Gastrocnemius medialis (tissue), 4 donors: ENCODE results near the gene PNMA8A.

Experiments used
- POLR2A ChIP-seq, 2 donors: fragments of 450-650 bp; IDR thresholded peaks; one replicate each; pipeline ENCODE4 v1.6.1; 2017; ENCODE audit warnings: antibody characterized with exemption in 2 of 2, mild to moderate bottlenecking in 2 of 2, moderate library complexity in 2 of 2
- TF ChIP-seq, protein P1 (sequence below), 5 experiments: fragments of 450-650 bp in 3 of 5; fragments of 200-600 bp in 2 of 5; sonication (generic) in 2 of 5; IDR thresholded peaks in 4 of 5; conservative IDR thresholded peaks in 1 of 5; 1 replicate in 4 of 5; 2 replicates in 1 of 5; pipeline ENCODE4 v1.5.1; 2016 to 2019; ENCODE audit warnings: antibody characterized with exemption in 5 of 5, mild to moderate bottlenecking in 3 of 5, moderate library complexity in 3 of 5

GRCh38 chr19:46492841-46493235 is 21.5 kb upstream of the PNMA8A start:
- TF ChIP-seq, protein P1, sequence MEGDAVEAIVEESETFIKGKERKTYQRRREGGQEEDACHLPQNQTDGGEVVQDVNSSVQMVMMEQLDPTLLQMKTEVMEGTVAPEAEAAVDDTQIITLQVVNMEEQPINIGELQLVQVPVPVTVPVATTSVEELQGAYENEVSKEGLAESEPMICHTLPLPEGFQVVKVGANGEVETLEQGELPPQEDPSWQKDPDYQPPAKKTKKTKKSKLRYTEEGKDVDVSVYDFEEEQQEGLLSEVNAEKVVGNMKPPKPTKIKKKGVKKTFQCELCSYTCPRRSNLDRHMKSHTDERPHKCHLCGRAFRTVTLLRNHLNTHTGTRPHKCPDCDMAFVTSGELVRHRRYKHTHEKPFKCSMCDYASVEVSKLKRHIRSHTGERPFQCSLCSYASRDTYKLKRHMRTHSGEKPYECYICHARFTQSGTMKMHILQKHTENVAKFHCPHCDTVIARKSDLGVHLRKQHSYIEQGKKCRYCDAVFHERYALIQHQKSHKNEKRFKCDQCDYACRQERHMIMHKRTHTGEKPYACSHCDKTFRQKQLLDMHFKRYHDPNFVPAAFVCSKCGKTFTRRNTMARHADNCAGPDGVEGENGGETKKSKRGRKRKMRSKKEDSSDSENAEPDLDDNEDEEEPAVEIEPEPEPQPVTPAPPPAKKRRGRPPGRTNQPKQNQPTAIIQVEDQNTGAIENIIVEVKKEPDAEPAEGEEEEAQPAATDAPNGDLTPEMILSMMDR (IDR thresholded peaks at IDR 0.05 in 4 of 5, conservative IDR thresholded peaks at IDR 0.05 in 1 of 5) = no peak
- TF ChIP-seq POLR2A (IDR thresholded peaks at IDR 0.05) = no peak
